NCI-H345 treated with DMSO at 0.1 percent for 48 hours (cell line): Measurements from ENCODE around the gene TGFBR3.

Experiments used
- DNase-seq: peaks from one replicate; lab custom pipeline; 2025; ENCODE audit not compliant: unreplicated experiment; lab: John Stamatoyannopoulos, UW

Gene TGFBR3

GRCh38 chr1:91783423-91784170, 102.4 kb downstream of the TGFBR3 start:
- no peak for DNase-seq

DNA sequence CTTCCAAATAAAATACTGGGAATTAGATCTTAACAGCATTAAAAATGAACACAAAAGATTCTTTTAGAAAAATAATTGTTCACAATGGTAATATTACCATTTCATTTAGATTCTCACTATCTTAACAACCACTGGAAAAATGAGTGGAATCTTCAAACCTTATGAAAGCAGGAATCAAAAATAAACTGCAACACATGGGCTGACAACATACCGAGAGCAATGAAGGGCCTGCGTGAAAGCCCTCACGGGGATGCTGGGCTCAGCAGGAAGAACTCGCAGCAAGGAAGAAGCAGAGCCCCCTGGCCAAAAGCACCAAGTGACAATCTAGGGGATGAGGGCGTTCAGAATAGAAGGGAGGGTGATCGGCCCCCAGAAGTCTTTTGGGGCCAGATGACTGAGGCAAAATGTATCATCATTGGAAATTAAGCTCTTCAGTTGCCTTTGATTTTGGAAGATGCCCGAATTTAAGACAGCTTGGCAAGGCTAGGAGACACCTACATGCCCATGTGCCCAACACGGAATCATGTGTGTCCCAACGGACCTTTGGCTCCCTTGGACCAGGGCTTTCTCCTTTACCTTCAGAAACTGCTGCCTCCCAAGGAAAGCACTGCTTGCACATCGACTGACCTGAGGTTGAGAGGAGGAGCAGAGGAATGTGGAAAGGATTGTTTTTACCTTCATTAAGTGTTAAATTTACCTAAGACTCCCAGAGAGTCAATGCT, 103.9 kb downstream of the TGFBR3 start:
- DNase-seq, result no peak

GRCh38 chr1:91781371-91781825, 104.6 kb downstream of the TGFBR3 start:
- DNase-seq, result no peak

GRCh38 chr1:91779548-91780021, 106.4 kb downstream of the TGFBR3 start:
- DNase-seq, result no peak

DNA sequence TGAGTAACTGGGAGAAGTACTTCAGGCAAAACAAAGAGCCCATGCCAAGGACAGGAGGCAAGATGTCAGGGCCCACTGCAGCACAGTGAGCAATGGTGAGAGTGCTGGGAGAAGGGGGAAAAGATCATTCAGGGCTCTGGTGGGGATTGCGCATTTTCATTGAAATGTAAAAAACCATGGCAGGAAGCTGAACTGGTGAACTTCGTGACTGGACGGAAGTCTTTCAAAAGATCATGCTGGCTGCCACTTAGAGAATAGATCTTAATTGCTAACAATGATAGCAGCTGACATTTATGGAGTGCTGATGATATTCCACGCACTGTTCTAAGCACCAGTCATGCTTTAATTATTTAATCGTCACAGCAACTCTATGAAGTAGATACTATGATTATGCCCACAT, 107.0 kb downstream of the TGFBR3 start:
- no peak for DNase-seq

GRCh38 chr1:91777630-91778300, 108.2 kb downstream of the TGFBR3 start:
- DNase-seq, result no peak

DNA sequence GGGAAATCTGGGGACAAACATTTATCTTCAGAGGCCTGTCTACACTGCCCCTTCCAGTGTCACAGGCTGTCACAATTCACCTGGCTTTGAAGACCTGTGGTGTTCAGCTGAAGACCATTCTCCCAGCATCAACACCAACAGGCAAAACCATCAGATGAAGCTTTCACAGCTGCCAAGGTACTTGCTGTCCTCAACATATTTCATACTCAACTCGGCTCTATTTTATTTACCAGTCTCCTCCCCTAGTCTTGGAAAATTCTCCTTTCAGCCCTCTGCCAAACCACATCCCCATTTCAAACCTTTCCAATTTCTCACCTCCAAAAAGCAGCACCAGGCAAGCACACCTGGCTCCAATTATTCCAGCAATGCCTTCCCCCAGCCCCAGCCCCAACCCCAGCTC, 108.8 kb downstream of the TGFBR3 start:
- DNase-seq, result no peak

GRCh38 chr1:91776068-91776794, 109.7 kb downstream of the TGFBR3 start:
- DNase-seq, result no peak

- DNase-seq, result no peak
These were observed 110.7 kb downstream of the TGFBR3 start for GRCh38 chr1:91775227-91775626.

- DNase-seq, result no peak
These were observed 111.3 kb downstream of the TGFBR3 start for GRCh38 chr1:91774520-91775203.

GRCh38 chr1:91771717-91772116, 114.2 kb downstream of the TGFBR3 start:
- DNase-seq, result no peak

DNA sequence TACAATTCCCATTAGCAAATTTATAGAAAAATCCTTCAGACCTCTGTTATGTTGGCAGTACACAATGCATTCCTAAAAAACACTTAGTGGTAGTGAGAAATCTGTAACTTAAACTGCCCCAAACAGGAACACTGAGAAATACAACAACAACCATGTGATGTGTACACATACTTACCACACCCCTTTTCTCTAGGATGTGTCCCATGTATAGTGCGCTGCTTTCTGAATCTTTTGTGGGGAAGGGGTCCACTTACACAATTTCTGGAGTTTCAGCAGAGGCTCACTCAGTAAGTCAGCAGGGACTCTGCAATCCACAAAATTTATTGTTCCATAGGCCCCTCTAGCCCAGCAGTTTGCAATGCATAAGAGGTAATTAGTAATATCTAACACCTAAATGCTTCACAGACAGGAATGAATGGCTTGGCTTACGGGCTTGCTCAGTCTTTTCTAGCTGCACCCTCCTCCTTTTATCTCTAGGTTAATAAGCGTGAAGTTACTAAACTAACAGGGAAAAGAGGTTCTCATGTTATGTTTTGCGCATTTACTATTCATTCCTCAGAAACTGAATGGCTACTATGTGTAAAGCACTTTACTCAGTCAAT, 115.2 kb downstream of the TGFBR3 start:
- DNase-seq, result no peak

DNA sequence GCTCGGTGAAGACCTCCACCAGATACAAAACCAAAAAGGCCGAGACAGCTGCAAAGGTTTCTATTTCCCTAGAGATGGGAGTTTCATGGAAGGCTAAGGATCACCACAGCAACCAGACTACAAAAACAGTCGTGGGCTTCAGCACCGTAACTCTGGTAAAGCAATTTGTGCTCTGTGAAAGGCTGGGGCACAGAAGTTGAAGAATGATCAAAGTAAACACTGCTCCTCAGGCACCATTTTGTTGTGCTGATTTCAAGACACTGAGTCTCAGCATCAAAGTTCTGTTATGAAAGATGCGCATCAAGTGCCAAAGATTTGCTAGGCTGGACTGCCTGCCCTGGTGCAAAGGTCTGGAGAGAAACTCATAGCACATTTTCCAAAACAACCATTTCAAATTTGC, 116.2 kb downstream of the TGFBR3 start:
- DNase-seq, result no peak

DNA sequence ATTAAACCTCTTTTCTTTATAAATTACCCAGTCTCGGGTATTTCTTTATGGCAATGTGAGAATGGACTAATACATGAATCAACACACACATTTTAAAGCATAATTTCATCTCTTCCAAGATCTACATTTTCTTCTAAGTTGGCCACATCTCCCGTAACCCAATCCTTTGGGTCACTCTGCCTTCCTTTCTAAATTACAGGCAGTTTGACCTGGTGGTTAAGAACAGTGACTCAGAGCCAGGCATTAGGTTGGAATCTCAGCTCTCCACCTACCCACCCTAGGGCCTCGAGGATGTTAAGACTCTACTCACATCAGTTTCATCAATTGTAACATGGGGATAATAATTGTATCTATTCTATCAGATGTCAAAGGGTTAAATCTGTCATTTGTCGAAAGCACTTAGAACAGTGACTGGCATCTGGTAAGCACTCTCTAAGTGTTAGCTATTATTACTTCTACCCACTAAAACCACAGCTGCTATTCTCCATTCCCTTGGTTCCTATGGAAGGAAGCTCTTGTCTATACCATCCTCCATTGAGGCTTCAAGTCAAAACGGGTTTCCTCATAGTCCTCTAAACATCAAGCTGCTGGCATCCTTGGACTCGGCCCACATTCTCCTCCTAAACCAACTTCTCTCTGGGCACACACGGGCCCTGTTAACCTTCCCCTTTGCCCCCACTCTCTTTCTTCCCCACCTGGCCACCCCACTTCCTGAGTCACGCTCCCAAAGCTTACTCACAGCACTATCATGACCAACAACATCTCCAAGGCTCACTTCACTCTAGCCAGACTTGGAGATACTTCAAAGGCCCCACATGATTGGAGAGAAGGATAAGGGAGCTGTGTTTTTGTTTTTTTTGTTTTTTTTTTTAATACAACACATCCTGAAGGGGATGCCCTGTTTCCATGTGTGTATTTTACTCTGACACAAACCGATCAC, 116.9 kb downstream of the TGFBR3 start:
- DNase-seq, result no peak

DNA sequence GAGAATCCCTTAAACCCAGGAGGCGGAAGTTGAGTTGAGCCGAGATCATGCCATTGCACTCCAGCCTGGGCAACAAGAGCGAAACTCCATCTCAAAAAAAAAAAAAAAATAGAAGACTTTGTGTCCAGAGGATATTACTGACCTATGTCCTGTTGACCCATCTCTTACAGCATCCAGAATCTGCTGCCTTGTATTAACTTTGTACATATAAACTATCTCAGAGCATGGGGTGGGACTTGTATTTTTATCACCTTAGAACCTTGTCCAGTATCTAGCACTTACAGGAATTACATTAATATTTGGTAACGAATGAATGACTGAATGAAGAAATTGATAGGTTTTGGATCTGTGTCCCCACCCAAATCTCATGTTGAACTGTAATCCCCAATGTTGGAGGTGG, 117.8 kb downstream of the TGFBR3 start:
- DNase-seq, result no peak

- DNase-seq, result no peak
These were observed 119.1 kb downstream of the TGFBR3 start for GRCh38 chr1:91766883-91767282.

- DNase-seq, result no peak
These were observed 120.0 kb downstream of the TGFBR3 start for GRCh38 chr1:91765880-91766443.

DNA sequence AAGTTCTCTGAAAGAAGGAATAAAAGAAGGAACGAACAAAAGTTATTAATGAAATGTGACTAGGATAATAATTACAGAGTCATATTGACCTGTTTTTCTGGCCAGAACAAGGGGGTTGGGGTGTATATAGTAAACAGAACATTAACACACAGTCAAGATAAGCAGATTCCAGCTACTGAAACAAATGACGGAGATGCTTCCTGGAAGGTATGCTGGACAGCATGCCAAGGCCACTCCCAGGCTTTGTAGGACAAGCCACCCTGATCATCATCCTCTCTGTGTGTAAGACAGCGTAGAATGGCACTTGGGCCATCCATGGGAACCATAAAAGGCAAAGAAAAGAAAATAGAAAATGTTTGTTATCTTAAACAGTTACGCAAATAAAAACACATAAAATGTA, 120.7 kb downstream of the TGFBR3 start:
- no peak for DNase-seq
